ENCODE results near the gene GNG4.
"Not testable (repeated sequence)": the region's sequence is repeated elsewhere in the genome, so short reads cannot be mapped to it uniquely, and the experiment has no call there.

Gene GNG4

DNA sequence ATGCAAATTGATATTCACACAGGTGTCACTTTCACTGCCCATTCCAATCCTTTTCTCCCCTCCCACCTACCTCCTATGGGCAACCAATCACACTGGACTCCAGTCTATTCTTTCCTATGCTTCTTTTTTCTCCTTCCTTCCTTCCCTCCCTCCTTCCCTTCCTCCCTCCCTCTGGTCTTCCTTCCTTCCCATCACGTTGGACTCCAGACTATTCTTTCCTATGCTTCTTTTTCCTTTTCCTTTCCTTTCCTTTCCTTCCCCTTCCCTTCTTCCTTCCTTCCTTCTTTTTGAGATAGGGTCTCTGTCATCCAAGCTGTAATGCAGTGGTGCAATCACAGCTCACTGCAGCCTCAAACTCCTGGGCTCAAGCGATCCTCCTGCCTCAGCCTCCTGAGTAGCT lies 64.6 kb downstream of the GNG4 start:
- DNase-seq (ENCODE audit: low read depth in 3 of 3) = no peak

DNA sequence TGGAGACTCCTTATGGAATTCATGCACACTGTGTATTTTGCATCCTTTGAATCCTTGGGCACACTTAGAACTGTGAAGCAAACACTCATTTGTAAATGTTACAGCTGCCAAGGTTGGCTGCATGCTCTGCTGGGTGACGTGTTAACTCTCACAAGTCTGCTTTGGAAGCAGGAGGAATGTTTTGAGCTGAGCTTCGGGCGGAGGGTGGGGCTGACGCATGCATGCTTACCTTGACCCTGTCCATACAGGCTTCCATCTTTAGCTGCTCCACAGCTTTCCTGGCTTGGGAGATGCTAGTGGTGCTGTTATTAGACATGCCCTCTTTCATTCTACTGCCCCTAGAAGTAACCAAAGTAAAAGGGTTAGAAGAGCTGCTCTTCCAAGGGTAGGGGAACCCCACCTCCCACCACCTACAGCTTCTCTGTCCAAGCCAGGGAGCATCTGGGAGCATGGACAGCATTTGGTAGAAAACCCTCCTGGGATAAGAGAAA lies 66.0 kb downstream of the GNG4 start:
- no peak for DNase-seq (ENCODE audit: low read depth in 3 of 3)

DNA sequence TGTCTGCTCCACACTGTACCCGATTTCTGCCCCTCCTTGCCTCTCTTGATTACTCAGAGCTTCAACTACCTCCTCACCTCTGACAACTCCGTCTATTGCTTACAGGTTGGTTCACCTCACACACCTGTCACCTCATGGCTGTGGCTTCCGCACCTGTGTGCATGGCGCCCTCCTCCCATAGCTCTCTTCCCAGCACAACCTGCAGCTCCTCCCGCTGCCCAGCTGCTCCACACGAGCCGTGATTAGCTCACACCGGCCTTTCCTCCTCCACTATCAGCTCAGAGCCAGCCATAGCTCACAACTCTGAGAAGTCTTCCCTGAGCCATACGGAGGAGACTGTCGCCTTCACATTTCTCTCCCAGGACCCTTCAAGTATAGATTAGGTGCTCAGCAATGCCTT lies 67.5 kb downstream of the GNG4 start:
- no peak for DNase-seq (ENCODE audit: low read depth in 3 of 3)

DNA sequence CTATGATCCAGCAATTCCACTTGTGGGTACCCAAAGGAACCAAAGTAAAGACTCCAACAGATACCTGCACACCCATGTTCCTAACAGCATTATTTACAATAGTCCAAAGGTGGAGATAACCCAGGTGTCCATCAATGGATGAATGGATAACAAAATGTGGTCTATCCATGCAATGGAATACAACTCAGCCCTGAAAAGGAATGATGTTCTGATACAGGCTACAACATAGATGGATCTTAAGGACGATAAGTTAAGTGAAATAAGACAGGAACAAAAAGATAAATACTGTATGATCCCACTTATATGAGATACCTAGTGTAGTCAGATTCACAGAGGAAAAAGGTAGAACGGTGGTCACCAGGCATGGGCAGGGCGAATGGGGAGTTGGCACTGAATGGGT lies 69.7 kb downstream of the GNG4 start:
- no peak for DNase-seq (ENCODE audit: low read depth in 3 of 3)

DNA sequence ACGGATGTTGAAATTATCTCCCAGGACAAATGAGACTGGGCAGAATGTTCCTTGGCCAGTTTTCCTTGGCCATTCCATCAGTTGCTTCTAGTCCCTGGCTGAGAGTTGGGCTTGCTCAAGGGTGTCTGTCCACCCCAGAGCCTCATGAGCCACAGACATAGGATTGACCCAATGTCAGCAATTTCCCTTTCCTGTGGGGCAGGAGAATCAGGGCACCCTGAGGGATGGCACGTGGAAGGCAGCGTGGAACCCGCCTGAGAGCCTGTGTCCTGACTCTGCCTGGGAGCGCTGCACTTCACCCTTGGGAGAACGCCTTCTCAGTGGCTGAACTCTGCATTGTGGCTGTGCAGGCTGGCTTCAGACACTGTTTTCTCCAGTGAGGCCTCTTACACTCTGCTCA lies 74.0 kb downstream of the GNG4 start:
- no peak for DNase-seq (ENCODE audit: low read depth in 3 of 3)

DNA sequence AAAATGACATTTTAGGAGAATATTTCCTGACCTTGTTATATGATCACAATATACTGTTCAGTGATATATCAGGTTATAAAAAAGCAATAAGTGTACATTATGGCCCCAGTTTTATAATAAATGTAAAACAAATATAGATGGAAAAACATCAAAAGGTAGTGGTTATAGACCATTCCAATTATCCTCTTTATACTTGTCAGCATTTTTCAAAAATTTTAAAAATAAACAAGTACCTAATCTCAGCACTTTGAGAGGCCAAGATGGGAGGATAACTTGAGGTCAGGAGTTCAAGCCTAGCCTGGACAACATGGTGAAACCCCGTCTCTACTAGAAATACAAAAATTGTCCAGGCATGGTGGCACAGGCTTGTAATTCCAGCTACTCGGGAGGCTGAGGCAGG lies 75.7 kb downstream of the GNG4 start:
- DNase-seq (ENCODE audit: low read depth in 3 of 3) = no peak

DNA sequence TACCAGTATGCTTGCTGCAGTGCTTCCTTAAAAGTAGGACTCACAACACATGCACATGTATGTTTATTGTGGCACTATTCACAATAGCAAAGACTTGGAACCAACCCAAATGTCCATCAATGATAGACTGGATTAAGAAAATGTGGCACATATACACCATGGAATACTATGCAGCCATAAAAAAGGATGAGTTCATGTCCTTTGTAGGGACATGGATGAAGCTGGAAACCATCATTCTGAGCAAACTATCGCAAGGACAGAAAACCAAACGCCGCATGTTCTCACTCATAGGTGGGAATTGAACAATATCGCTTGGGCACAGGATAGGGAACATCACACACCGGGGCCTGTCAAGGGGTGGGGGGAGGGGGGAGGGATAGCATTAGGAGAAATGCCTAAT lies 76.6 kb downstream of the GNG4 start:
- not testable (repeated sequence) for DNase-seq (ENCODE audit: low read depth in 3 of 3)

DNA sequence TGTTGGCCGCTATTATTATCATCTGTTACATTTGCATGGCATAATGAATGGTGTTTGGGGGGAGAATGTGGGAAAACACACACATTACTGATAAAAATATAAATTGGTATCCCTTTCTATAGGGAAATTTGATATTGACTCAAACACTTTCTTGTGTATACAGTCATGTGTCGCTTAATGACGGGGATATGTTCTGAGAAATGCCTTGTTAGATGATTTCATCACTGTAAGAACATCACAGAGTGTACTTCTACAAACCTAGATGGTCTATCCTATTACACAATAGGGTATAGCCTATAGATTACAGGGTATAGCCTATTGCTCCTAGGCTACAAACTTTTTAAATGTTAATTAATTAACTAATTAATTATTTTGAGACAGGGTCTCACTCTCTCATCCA lies 78.1 kb downstream of the GNG4 start:
- DNase-seq (ENCODE audit: low read depth in 3 of 3) = no peak

DNA sequence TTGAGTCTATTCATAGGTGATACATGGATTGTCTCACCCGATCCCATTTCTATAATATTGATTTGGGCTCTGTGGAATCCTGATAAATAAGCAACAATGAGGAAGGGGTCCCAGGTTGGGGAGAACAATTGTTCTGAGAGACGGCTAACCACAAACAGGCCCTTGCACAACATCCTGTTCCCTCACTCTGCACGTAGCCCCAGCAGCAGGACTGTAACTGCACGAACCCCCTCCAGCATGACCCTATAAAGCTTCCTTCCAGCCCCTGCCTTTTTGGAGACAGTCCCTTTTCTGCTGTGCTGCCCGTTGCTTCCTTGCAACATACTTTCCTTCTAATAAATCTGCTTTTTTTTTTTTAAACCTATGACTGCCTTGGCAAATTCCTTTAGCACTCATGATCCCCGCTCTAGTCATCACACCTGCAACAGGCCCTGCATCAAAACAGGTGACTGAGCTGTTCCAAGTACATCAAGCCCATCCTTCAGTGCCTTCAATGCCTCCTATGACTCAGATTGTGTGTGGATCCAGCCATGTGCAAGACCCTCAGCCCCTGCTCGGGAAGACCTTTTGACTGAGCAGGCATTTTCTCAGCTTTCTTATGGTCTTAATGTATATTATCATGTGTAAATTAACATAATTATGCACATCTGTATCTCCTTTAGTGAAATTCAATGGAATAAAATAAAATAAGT lies 81.6 kb downstream of the GNG4 start:
- no peak for DNase-seq (ENCODE audit: low read depth in 3 of 3)

DNA sequence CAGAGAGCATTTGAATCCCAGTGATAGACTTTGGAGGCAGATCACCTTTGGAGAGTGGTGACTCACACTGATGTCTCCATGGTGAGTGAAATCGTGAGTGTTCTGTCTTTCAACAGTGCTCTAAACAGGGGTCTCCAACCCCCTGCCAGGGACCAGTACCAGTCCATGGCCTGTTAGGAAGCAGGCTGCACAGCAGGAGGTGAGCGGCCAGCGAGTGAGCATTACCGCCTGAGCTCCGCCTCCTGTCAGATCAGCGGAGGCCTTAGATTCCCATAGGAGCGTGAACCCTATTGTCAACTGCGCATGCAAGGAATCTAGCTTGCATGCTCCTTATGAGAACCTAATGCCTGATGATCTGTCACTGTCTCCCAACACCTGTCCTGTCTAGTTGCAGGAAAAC lies 83.5 kb downstream of the GNG4 start:
- DNase-seq (ENCODE audit: low read depth in 3 of 3) = no peak

DNA sequence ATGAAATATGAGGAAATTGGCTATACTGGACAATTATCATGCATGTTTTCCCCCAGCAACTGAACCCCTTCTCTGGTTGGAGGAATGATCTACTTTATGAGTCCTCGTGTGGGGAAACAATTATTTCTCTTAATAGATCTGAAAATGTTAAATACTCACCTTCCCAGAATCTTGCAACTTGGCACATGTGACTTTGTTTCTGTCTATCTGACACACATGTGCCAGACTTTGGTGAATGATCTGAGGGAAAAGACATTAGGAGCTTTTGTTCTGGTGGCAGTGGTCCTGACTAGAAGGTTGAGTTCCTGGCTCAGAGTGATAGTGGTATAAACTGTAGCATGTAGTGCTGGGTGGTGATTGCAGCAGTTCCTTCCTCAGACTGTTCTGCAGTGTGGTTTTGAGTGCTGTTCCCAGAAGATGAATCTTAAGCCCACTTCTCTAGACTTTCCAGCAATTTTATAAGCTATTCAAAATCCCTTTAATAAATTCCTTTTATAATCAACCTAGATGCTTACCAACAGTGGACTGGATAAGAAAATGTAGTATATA lies 86.0 kb downstream of the GNG4 start:
- no peak for DNase-seq (ENCODE audit: low read depth in 3 of 3)

DNA sequence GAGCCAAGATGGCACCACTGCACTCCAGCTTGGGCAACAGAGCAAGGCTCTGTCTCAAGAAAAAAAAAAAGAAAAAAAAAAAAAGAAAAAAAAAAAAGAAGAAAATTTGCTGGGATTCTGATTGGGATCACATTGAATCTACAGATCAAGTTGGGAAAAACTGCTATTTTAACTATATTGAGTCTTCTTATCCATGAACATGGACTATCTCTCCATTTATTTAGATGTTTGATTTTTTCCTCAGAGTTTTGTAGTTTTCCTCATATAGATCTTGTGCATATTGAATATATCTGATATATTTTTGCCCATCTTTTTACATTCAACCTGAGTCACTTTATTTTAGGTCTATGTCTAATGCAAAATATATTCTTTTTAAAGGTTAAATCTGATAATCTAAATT lies 87.0 kb downstream of the GNG4 start:
- DNase-seq (ENCODE audit: low read depth in 3 of 3) = no peak

DNA sequence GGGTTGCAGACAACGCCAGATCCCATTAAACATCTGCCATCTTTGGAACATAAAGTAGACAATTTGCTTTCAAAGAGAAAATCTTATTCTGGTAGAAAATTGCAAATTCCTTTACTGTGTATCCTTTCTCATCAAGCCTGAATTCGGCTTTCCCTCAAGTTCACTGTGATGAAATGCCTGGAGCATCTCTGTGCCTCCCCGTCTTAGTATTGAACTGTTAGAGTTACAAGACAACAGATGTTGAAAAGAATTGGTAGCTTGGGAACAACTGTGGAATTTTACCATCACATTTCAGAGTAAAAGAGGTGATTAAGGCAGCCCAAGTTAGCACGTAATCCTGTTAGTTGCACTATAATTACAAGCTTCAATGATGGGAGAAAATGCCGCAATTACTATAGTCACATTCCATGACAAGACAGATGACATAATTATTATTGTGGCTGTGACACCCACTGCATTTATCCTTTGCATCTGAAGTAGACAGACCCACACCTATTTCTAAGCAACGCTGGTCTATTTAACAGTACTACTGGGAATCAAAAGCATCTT lies 90.9 kb downstream of the GNG4 start:
- no peak for DNase-seq (ENCODE audit: low read depth in 3 of 3)

DNA sequence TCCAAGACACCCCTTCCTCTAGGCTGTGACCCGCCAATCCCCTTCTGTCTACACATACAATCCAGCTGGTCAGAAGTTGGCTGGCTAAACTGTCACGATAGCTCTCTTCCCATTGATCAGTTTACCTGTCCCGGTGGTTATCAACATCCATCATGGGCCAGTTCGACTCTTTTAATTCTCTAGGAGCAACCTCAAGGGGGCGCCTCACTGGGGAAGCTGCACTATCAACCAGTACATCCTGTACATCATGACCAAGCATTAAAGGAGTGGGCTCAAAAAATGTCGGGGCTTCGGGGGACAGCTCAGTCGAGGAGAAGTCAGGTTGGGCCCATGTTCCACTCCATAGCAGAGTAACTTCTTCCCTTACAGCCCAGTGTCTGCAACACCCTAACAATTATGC lies 92.1 kb downstream of the GNG4 start:
- peak in 1 of 3 experiments; percentile 10 for DNase-seq (ENCODE audit: low read depth in 3 of 3)

DNA sequence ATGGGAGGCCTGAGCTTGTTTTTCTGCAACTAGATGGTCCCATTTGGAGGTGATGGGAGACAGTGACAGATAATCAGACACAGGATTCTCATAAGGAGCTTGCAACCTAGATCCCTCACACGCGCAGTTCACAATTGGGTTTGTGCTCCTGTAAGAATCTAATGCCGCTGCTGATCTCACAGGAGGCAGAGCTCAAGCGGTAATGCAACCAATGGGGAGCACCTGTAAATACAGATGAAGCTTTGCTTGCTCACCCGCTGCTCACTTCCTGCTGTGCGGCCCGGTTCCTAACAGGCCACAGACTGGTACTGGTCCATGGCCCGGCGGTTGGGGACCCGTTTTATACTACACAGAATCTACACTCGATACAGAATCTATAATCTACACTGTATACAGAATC lies 92.8 kb downstream of the GNG4 start:
- DNase-seq (ENCODE audit: low read depth in 3 of 3) = no peak

DNA sequence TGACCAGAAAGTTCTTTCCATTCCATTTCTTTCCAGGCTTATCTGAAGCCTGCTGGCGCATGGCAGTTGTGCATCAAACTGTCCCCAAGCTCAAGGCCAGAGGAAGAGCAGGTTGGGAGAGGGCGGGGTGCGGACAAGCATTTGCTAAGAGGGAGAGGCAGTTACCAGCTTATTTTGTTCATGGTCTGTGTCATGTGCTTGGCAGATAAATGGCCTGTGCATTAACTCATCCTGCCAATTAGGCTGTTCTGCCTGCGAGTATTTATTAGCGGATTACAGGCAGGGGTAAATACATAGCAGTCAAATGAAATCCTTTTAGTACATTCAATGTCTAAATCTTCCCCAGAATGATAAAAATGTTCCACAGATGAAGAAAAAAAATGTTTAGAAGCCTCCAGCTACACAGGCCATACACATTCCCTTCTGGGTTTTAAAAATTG lies 96.5 kb downstream of the GNG4 start:
- no peak for DNase-seq (ENCODE audit: low read depth in 3 of 3)

DNA sequence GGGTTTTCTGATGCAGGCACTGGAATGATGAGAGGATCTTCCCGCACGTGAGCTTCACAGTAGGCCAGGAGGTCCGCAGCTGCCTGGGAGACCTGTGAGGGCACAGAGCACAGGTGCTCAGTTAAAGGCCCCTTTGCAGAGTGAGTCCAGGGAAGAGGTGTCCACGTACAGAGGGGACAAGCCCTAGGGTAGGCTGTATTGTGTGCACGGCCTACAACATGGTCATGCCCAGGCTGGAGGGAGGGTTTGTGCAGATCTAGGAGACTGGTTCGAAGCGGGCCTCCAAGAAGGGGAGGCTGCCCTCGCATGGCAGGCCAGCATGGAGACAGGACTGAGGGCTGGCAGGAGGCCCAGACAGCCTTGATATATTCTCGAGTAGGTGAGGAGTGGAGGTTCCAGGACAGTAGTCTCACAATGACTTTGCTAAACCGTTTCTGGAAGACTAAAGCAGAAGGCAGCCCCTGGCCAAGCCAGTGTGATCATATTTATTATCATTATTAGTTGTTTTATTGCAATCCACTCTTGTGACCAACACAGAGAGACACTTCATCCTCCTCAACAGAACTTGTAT lies 97.4 kb downstream of the GNG4 start:
- no peak for DNase-seq (ENCODE audit: low read depth in 3 of 3)

DNA sequence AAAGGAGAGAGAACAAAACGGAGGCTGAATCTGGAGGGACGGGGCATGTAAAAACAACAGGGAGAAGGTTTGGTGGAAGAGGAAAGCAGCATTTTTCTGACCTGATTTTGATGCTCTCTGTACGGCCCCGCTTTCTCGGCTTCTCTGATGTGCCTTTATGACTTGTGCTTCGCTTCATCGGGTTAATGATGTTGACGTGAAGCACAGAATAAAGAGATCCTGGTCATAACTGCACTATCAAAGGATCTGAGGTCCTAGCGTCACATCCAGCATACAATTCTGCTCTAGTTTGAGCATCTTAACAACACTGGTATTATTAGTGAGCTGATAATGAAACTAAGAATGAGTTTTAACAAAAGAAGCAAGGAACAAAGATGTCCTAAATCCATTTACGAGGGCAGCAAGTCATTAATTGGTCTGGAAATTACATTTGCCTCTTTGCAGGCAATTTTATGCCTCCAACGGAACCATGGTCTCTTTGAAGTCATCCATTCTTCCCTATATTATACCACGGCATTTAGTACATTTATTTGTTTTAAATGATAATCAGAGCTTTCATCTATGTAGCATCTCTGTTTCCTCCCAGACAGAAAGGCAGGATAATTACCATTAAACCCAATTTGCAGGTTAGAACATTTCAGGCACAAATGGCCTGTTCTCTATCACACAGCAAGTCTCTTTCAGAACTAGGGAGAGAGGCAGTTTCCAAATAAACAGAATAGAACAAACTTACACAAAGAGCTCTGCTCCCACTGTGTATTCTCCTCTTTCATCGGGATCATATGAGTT lies 100.0 kb downstream of the GNG4 start:
- DNase-seq (ENCODE audit: low read depth in 3 of 3) = no peak

DNA sequence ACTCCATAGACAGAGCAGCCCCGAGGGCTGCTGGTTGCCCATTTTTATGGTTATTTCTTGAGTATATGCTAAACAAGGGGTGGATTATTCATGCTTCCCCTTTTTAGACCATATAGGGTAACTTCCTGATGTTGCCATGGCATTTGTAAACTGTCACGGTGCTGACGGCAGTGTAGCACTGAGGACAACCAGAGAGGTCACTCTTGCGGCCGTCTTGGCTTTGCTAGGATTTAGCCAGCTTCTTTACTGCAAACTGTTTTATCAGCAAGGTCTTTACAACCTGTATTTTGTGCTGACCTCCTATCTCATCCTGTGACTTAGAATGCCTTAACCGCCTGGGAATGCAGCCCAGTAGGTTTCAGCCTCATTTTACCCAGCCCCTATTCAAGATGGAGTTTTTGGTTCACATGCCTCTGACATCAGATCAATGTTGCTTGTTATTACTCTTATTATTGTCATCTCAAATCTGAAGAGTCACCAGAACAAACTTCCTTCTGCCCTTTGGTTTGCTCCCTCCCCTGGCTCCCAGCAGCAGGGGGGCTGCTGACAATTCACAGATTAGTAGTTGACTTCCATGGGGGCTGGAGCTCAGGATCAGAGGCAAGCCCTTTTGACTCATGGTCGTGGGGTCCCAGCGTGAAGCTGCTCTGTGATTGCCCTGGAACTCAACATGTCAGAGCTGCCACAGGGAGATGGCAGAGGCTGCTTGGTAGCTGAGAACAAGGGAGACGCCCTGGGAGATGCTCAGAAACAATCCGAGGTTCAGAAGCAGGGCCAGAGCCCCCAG lies 103.0 kb downstream of the GNG4 start:
- not testable (repeated sequence) for DNase-seq (ENCODE audit: low read depth in 3 of 3)

DNA sequence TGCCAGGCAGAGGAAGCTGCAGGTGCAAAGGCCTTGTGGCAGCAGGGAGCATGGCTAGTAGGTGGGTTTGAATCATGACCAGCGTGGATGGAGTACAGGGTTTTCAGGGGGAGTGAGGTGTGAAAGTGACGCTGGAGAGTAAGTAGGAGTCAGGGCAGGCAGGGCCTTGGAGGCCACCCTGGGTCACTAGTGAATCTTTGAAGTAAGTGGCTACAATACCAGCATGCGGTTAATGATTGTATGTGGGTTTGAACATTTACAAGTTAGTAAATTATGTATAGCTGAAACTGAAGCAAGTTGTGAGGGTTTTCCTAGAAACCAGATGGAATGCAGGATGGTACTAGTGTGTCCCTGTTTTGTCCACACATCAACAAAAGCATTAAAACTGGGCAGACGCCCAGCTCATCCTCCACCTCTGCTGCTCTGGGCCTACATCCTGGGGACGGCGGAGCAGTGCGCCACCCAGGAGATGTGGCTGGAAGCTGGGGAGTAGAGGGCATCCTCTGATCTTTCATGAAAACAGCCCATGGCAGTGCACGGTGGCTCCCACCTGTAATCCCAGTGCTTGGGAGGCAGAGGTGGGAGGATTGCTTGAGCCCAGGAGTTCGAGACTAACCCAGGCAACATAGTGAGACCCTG lies 104.2 kb downstream of the GNG4 start:
- DNase-seq (ENCODE audit: low read depth in 3 of 3) = no peak

DNA sequence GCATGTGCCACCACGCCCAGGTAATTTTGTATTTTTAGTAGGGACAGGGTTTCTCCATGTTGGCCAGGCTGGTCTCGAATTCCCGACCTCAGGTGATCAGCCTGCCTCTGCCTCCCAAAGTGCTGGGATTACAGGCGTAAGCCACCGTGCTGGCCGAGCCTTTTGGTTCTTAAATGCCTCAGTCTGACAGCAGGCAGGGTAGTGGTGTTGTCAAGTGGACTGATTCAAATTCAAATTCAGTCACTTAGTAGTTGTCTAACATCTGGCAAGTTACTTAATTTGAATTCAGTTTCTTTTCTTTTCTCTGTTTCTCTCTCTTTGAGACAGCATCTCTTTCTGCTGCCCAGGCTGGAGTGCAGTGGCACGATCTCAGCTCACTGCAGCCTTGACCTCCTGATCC lies 106.7 kb downstream of the GNG4 start:
- not testable (repeated sequence) for DNase-seq (ENCODE audit: low read depth in 3 of 3)

Measured in stimulated activated CD4-positive, alpha-beta T cell treated with anti-CD3 and anti-CD28 coated beads, TNF-alpha, amount 100 ng/mL, for 24 hours (primary cell).